Activated CD8-positive, alpha-beta memory T cell treated with anti-CD3 and anti-CD28 coated beads for 36 hours (primary cell): ENCODE measurements around the gene TBX3. TPM values are rescaled to one million over a fixed set of nuclear protein-coding genes. Genes with fewer than 3 reads are reported as not detected.

Source experiments
- CTCF ChIA-PET: fragments of 350-600 bp; sonication (Branson Sonifier 250); formaldehyde crosslinking; loops from one replicate; lab custom pipeline; 2021; ENCODE audit warnings: antibody characterized with exemption; lab: Charles Lee
- POLR2A ChIA-PET: fragments of 350-600 bp; sonication (Branson Sonifier 250); formaldehyde crosslinking; loops from one replicate; lab custom pipeline; 2021; ENCODE audit warnings: antibody characterized with exemption; lab: Charles Lee
- total RNA-seq, 2 experiments: library from RNA; stranded (reverse); gene quantifications; one replicate each; pipeline ENCODE4 v1.2.3, GENCODE V29; 2021

The TBX3 gene
- total RNA-seq, 2 experiments from 2014 or later = not detected

DNA sequence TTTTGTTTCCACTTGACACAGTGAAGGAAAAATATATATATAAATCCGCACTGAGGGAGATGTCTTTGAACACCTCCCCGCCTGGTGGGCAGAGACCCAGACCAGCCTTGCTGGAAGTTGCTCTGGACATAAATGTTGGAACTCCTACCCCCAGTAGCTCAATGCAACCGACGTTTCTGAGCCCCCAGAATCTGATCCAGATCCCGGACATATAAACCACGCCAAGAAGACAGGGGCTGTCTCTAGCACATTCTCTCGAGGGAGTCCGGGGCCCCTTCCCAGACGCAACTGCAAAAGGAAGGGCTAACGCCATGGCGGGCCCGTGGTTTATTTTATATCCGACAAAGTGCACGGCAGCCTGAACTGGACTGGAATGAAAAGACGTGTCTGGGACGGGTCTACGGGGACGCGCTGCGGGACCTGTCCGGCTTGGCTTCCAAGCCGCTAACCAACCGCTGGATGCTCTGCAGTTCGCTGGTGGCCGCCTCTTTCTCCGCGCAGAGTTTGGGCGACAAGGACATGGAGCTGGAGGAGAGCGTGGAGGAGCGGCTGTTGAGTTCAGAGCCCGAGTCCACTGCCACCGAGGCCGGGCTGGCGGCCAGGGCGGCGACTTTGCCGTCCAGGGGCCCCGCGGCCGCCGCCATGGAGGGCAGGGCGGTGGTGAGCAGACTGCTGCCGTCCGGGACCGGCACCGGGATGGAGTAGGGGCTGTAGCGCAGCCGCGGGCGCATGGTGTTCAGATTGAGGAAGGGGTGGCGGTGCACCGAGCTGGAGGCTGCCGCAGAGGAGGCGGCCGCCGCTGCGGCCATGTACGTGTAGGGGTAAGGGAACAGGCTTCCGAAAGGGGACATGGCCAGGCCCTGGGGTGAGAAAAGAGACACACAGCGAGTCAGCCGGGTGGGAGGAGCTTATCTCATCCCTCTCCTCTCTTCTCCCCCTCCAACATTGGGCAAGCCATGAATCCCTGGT is 12.2 kb downstream of the TBX3 start:
- POLR2A ChIA-PET = no interaction called here
- CTCF ChIA-PET = no interaction called here

DNA sequence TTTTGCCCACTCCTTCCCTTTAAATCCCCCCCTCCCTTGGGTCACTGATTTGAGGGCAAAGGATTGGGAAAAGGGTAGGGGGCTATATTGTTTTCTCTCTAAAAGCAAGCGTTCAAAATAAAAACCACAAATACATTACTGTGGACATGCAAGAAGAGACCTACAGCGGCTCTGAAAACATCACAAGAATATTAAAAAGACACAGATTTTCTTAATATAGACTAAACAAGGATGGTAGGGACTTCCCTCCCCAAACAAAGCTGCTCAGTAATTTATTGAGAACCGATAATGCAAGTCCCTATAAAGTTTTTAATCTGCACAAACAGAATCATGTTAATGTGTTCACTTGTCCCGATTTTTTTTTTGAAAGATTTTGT is 12.9 kb downstream of the TBX3 start:
- CTCF ChIA-PET = no interaction called here
- POLR2A ChIA-PET = no interaction called here

DNA sequence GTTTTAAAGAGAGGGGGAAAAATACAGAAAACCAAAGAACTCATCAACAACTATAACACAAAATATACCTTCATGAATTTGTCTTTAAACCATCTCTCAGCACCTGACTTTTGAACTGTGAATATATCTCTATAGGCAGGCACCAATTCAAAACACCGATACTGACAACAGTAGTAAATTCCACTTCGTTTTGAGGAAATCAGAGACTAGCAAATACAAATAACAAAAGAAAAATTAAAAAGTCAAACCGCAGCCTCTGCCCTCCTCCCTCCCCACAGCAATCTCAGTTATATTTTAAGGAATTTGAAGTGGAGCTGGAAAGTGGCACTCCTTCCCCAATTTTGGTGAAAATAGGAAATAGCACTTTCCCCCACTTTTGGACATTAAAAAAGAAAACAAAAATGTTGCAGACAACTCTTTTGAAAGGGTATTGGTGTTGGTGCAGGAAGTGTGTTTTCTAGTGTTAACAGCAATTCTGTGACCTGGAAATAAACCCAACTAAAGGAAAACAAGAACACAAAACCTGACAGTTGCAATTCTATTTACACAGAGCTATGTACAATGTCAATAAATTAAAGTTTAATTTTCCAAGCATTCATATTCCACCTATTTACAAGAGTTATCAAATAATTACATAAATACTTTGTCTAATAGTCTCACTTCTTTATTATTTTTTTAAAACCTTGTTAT is 13.5 kb downstream of the TBX3 start:
- ChIA-PET CTCF (no interaction called here), POLR2A (no interaction called here)

DNA sequence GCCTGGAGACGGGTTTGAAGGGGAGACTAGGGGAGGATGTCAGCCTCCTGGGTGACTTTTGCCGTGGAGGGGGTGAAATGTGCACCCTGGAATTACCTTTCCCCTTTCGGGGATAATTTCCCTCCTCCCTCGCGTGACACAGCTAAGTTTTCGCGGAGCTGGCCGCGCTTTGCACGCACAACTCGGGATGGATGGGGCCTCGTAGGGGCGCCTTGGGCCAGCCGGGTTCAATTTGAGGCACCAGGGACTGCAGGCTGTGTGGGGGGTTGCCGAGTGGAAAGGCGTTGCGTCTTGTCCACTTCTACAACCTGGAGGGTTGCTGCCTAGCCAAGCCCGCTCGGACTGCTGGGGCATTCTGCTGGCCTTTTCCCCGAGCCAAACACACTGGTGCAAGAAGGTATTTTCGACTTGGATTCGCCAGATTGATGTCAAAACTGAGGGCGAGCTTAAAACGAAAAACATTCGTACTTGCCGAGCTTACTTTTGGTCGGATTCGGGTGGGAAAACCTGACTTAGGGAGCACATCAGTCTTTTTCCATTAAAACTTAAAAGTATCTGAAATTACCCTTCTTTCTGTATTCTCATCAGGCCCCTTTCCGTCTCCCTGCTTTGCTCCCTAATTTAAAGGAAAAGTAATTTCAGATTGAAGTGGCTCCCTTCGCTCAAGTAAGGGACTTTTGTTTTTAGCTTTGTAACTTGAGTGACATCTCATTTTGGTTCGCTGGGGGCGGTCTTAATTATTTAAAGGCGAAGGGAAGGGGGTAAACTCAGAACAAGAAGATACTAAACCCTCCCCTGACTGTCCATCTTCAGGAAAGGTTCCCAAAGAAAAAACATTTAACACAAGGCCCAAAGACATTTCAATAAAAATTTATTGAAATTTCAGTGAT is 14.3 kb downstream of the TBX3 start:
- POLR2A ChIA-PET = no interaction called here
- CTCF ChIA-PET = no interaction called here

DNA sequence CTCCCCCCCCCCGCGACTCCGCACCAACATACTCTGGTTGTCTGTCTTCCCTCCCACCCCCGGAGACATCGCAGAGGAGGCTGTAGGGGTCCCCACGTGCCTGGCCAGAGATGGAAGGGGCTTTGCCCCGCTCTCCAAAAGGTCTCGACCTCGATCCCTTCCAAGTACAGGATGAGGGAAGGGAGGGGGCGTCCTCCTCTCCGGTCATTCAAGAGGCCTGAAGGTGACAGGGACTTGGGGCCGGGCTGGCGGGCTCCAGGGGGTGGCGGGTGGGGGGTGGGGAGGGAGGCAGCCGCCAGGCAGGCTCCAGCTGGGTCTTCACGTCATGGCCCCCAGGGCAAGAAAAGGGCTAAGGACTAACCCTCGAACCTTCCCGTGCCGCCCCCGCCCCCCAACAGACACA is 15.1 kb downstream of the TBX3 start:
- ChIA-PET POLR2A (interaction anchor here (0.8 kb wide), 1 partner anchor 1938 kb away, joined by 6 read pairs; no protein-coding TSS in a partner anchor), CTCF (no interaction called here)

DNA sequence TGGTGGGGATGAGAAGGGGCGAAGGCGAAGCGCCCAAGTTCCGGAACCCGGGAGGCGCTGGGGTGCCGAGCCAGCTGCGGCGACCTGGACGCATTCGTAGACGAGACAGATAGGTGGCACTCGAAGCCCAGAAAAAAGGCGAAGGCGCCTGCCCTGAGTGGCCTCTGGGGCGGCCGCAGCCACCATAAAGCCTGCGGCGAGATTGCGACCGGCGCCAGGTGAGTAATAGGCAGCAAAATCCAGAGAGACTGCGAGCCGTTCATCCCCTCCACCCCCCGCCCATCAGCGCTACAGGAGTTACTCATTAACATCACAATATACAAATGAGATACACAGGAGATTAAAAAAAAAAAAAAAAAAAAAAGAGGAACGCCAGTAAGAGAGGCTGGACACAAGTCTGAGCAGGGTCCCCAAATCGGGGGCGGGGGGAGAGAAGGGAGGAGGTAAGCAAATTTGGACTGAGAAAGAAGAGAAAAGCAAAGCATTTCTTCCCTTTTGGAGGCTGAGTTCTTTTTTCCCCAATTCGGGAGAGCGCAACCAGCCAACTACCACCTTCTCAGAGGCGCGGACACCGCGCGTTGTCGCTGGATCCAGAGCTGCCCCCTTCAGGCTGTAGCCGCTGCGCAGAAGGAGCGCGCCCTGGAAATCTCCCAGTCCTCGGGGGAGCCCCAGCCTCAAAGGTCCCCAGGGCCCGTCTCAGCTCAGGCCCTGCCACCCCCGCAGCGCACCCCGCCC is 15.7 kb downstream of the TBX3 start:
- CTCF ChIA-PET = no interaction called here

DNA sequence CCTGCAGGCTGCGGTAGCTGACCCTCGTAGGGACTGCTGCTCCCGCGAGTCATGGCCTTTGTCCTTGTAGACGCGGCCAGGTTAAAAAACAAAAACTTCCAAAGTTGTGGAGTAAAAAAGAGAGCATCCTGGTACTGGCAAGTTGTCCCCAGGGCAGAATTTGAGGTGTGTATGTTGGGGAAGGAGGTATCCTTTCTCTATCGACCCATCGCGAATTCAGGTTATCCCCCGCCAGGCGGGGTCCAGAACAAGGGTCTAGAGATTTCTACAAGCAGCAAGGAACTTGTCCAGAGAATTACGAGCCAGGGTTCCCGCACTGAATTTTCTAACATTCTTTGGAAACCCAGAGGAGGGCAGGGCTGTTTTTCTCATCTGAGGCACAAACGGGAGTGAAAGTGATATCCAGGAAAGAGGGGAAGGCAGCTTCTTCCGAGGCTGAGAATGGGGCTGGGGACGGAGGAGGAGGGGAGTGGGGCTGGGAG is 16.3 kb downstream of the TBX3 start:
- ChIA-PET POLR2A (no interaction called here), CTCF (no interaction called here)

More for the DNA sequence above, 15.7 kb downstream of the TBX3 start:
- POLR2A ChIA-PET = interaction anchor here (0.8 kb wide), 1 partner anchor 1938 kb away, joined by 6 read pairs; no protein-coding TSS in a partner anchor

DNA sequence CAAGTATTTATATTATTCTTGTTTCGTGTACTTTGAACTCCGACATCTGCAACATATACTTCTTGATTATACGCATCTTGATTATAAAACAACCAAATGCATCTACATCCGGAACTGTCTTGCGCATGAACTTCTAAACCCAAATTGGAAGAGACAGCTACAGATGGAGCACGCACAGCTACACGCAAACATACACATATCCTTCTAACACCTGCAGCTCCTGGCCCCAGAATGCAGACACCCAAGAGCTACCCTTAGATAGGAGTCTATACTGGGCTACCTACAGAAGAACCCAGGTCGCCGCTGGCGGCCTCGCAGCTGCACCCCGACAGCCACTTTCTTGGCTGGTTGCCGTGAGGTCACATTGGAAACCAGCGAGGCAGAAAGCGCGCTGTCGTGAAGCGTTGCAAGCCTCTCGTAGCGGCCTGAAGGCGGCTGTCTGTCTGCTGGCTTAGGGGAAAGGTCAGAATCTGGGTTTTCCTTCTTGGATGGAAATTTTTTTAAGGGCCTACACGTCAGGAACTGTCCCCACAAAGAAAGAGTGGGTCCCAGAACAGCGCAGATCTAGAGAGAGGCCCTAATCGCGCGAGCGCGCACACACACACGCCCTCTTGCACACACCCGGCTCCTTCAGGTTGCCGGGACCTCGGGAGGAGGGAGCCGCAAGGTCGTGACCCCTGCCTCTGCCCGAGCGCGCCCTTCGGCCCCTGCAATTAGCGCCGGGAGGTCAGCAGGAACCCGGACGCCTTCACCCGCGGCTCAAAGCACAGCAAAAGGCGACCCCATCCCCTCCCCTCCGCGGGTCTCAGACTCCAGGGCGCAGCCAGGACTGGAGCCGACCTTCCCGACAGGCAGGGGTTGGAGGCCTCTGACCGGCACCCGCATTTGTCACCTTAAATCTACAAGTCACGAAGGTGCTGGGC is 17.0 kb downstream of the TBX3 start:
- ChIA-PET CTCF (interaction anchor here (0.6 kb wide), 1 partner anchor 93 kb away, joined by 3 read pairs; no protein-coding TSS in a partner anchor), POLR2A (interaction anchor here (0.5 kb wide), 1 partner anchor 1959 kb away, joined by 8 read pairs; no protein-coding TSS in a partner anchor)

DNA sequence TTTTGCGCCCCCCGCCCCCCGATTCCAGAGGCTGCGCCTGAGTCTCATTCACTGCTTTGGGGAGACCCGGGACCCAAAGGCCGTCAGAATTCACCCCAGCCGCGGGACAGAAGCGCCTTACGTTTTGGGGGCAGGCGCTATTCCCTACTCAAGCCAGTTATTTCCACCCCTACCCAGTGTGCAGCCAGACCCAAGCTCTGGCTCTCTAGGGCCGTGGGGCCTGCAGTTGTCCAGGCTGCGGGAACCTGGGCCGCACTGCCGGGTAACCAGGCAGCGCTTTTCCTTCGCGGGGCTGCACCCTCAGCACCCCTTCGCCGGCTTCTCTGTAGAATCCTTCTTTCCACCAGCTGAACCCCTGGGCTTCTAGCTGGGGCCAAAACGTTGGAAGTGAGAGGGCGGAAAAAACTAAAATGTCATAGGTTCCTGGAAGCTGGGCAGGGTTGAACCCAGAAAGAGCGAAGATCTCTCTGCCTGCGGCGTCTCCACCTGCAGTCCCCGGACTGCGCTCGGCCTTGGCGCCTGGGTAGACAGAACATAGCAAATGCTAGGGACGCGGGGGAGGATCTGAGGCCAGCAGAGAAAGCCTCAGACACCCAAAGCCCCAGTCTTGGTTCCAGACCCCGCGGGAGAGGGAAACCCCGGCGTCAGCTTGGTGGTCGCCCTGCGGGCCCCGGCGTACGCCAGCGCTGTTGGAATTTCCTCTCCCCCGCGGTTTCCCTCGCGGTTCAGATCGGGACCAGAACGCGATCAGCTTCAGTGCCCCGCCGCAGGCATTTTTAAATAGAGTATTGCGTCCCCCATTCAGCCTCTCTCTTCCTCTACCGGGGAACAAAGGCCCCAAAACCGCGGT is 18.3 kb downstream of the TBX3 start:
- CTCF ChIA-PET = no interaction called here
- POLR2A ChIA-PET = no interaction called here

DNA sequence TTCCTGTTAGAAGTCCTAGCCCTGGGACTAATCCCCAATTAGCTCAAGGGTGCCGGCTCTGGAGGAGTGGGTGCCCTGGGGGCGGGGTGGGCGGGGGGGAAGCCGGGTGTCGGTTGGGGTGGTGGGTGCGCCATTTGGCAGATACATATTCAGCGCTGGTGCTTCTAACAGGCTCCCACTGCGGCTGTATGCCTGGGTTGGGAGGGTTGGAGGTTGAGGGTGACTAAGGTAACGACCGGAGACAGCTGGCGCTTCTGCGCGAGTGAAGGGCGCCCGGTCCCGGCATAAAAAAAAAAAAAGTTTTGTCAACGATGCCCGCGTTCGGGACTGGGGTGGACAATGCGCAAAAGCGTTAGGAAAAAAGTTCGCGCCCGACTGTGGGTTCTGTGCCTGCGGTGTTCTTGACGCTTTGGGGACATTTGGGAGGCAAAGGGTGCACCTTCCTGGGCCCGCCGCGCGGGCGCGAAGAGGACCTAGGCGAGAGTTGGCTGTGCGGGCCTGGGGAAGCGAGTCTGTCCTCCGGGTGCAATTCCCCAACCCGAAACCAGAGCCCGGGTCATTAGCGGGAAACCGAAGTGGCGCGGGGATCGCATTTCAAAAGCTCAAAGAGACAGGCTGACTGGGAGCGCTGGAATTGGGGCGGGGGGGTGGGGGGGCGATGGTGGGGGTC is 19.2 kb downstream of the TBX3 start:
- CTCF ChIA-PET = no interaction called here
- POLR2A ChIA-PET = no interaction called here

DNA sequence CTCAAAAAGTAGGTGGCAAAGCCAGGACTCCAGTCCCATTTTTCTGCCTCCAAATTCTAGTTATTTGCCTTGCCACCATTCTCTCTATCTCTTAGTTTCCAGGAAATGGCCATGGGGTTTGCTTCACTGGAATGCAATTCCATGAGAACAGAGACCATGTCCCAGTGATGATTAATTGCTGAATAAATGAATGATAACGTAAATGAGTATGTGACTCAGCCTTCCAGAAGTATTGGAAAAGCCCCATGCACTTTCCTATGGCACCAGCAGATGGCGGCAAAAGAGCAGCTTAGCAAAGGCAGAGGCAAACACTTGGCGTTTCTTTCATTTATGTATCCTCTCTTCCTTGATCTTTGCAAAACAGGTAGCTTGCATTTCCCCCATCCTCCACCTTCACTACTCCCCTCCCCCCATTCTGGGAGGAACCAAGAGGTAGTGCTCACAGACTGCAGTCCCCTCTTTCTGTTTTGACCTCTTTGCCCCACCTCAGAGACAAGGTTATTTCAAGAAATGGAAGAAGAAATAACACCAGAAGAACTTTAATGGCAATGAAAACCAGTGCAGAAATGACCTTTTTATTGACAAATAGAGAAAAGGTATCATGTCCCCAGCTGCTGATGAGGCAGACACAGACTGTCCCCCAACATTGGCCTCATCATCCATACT is 21.3 kb downstream of the TBX3 start:
- ChIA-PET CTCF (interaction anchor here (0.6 to 0.8 kb wide), 4 partner anchors 12 to 1753 kb away, joined by 3 read pairs; no protein-coding TSS in a partner anchor), POLR2A (no interaction called here)

DNA sequence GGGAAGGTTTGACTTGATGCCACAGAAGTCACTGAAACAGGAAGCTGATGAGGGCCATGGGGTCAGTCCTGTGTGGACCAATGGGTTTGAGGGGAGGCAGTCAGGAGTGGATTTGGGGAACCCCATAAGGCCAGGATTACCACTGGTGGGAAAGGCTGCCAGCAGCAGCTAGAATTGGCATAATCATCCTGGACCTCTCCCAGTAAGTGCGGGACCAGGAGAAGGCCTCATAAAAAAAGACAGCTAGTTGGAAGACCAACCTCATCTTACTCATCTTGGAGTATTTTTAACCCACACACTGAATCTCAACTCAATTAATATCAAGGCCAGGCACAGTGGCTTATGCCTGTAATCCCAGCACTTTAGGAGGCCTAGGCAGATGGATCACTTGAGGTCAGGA is 22.7 kb downstream of the TBX3 start:
- ChIA-PET CTCF (no interaction called here), POLR2A (no interaction called here)

DNA sequence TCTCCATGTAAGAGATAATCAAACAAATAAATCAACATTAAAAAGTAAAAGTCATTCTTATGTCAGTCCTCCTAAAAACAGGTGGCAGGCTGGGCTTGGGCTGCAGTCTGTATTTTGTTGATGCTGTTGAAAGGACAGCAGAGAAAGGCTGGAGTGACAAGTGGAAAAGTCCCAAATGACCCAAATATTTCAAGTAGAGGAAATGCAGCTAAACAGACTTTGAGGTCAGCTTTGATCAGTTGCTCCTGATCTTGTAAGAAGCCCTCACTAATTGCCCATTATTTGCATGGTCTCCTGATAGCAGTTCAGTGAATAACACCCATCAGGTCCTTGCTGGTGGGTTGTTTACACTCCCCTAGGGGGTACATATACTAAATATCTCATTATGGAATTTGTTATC is 24.9 kb downstream of the TBX3 start:
- ChIA-PET POLR2A (no interaction called here), CTCF (no interaction called here)

DNA sequence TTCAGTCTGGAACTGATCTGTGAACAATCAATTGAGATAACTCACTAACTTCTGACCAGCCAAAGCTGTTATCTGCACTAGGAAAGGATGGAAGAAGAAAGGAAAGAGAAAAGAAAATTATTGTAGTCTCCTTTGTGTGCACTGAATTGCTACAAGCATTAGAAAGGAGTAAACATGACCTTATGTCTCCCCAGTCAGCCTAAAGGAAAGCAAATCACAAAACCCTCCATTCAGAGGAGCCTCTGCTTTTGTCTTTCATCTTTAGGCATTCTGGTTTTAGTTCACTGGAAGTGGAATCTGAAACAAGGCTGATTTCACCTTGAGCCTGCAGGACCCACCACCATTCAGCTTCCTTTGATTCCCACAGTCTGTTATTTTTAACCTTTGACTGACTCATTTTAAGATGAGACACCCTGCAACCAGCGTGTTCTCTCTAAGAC is 26.0 kb downstream of the TBX3 start:
- ChIA-PET POLR2A (no interaction called here), CTCF (no interaction called here)

DNA sequence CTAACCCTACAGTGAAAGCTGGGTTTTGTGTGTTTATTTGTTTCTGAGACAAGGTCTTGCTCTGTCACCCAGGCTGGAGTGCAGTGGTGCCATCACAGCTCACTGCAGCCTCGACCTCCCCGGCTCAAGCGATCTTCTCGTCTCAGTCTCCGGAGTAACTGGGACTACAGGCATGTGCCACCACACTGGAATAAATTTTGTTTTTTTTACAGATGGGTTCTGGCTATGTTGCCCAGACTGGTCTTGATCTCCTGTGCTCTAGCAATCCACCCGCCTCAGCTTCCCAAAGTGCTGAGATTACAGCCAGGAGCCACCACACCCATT is 26.4 kb downstream of the TBX3 start:
- ChIA-PET CTCF (no interaction called here), POLR2A (no interaction called here)
